Pancreas (tissue), 10 donors: ENCODE data around the gene HPD. TPM values are rescaled to one million over a fixed set of nuclear protein-coding genes. Genes with fewer than 3 reads are reported as not detected.
A peak's percentile ranks its signal among the peaks of the same experiment; 100 is the strongest.
"Not testable (repeated sequence)": the region's sequence is repeated elsewhere in the genome, so short reads cannot be mapped to it uniquely, and the experiment has no call there.

ENCODE experiments used
- ATAC-seq, 4 donors: fragments of 200-7000 bp; cut with Tn5 transposase; one replicate each; pipeline versions ENCODE4 v1.8.0 to v1.9.1; 2020; ENCODE audit warnings: mild to moderate bottlenecking in 4 of 4, moderate library complexity in 4 of 4
- DNase-seq, 6 donors: peaks; one replicate each; pipeline ENCODE4 v3.0.0-alpha.2; 2020
- FAIRE-seq: peaks from 2 replicates; lab custom pipeline; 2012; peaks lifted over from hg19 to GRCh38; lab: Jason Lieb, UNC
- H3K27ac ChIP-seq, 4 donors: fragments of 200-600 bp; sonication (generic); 1 replicate in 3 of 4; 2 replicates in 1 of 4; pipeline versions ENCODE4 v1.5.0 to v1.8.0; 2020
- H3K27me3 ChIP-seq, 4 donors: fragments of 200-600 bp; one replicate each; pipeline ENCODE4 v1.8.0; 2021
- H3K36me3 ChIP-seq, 3 donors: fragments of 200-600 bp; sonication (generic) in 1 of 3; one replicate each; pipeline versions ENCODE4 v1.5.0 to v1.8.0; 2020 to 2021
- H3K4me1 ChIP-seq, 3 donors: fragments of 200-600 bp; one replicate each; pipeline ENCODE4 v1.8.0; 2021
- H3K4me3 ChIP-seq, 4 donors: fragments of 200-600 bp; sonication (generic) in 2 of 4; one replicate each; pipeline versions ENCODE4 v1.5.0 to v1.8.0; 2020 to 2021
- H3K9me3 ChIP-seq, 4 donors: fragments of 200-600 bp; one replicate each; pipeline ENCODE4 v1.8.0; 2021
- CTCF ChIP-seq, 4 donors: fragments of 200-600 bp; sonication (generic) in 3 of 4; IDR thresholded peaks; one replicate each; pipeline versions ENCODE4 v1.5.0 to v1.8.0; 2021; ENCODE audit warnings: antibody characterized with exemption in 4 of 4
- WGBS, 2 donors: extraction: QIAGEN DNeasy Blood & Tissue Kit; methylation state at CpG; one replicate each; pipeline ENCODE4 v1.1.7; 2013; 5-methylcytosine and 5-hydroxymethylcytosine counted together
- intact Hi-C, 3 donors: fragments of 100-400 bp; cut with DNase I; formaldehyde crosslinking; loops; one replicate each; pipeline versions ENCODE4 v1.11.1 to v1.14.2; 2022
- polyA plus RNA-seq, 2 donors: library from polyadenylated mRNA; stranded (reverse); fragments of 200-250 nt; gene quantifications; one replicate each; pipeline ENCODE4 v1.2.3, GENCODE V29; 2013
- total RNA-seq, 6 donors: library from RNA; stranded (reverse); fragmentation: NEBNext Ultra II Directional in 4 of 6; extraction: Animal tissue kit (Norgen Biotek cat#: 25700) in 4 of 6; gene quantifications; one replicate each; pipeline versions ENCODE4 v1.2.1 to v1.2.4, GENCODE V29; 2021 to 2023
- donor health status: healthy with polysubstance abuse.
- donor health status: DM: no; HTN: no; CAD: no; lungs with moderate emphysema.
- donor health status: DM: no; HTN: no; CAD: no.
- donor health status: control.
- donor health status: control.
- donor health status: Bipolar disorder and iron deficiency.
- donor health status: DM: yes; HTN: yes; CAD: no.
- donor health status: DM: no; HTN: no; CAD: no.
- donor health status: DM: no; HTN: no; CAD: no.
- donor health status: DM: yes; HTN: yes; CAD: no.

Gene HPD
- total and polyA plus RNA-seq, 8 donors, result 0.71 to 3.9 (median 2.5) TPM

- TF ChIP-seq CTCF (IDR thresholded peaks at IDR 0.05), result peak; percentile 99 to 100 (median 100)
- Histone ChIP-seq H3K4me1 (peaks cover 34 to 43% (median 41%) of the 10 kb centered on the region in 3 donors), H3K27ac (peak overlapping the region; percentile 54 to 100 (median 88)), H3K9me3 (no peaks in the 10 kb centered on the region), H3K36me3 (no peaks in the 10 kb centered on the region), H3K4me3 (peak overlapping the region; percentile 27 to 68 (median 50)), H3K27me3 (no peaks in the 10 kb centered on the region)
- ATAC-seq (peak; percentile 71 to 81 (median 72)), DNase-seq (peak; percentile 86 to 96 (median 94)), FAIRE-seq (no peak)
- intact Hi-C loops, result loop anchor here in 1 of 3 donors (10.0 kb wide), 1 partner anchor 91 kb away; the partner anchor contains the start of gene PSMD9
- 0 to 1% methylated on average over 51 to 59 of the region's 59 CpGs for WGBS, 2 donors
Observed at GRCh38 chr12:121793838-121794533, 64.7 kb downstream of the HPD start.

- Histone ChIP-seq H3K36me3 (no peaks in the 10 kb centered on the region), H3K4me1 (peaks cover 34 to 38% (median 35%) of the 10 kb centered on the region in 3 donors), H3K9me3 (no peaks in the 10 kb centered on the region), H3K27me3 (no peaks in the 10 kb centered on the region), H3K4me3 (peak within 1 kb of the TSS; percentile 27 to 68 (median 50)), H3K27ac (peak within 1 kb of the TSS; percentile 54 to 100 (median 88))
- no peak for TF ChIP-seq CTCF (IDR thresholded peaks at IDR 0.05)
- intact Hi-C loops, result loop anchor here in 1 of 3 donors (10.0 kb wide), 1 partner anchor 91 kb away; the partner anchor contains the start of gene PSMD9
- DNase-seq (peak in 2 of 6 donors; percentile 81 to 84), FAIRE-seq (no peak), ATAC-seq (peak; percentile 7 to 17 (median 12))
- WGBS, 2 donors, result 2 to 3% methylated on average over 25 to 36 of the region's 36 CpGs
Observed at GRCh38 chr12:121793440-121793837, 65.2 kb downstream of the HPD start, which contains the start of gene RHOF. RHOF (minus strand) TSS chr12:121793688; CDS start chr12:121793633, 55 bp downstream.

GRCh38 chr12:121792607-121793439, 65.8 kb downstream of the HPD start:
- ATAC-seq (no peak), DNase-seq (peak in 5 of 6 donors; percentile 41 to 87 (median 70)), FAIRE-seq (no peak)
- Histone ChIP-seq H3K4me1 (peaks cover 29 to 32% (median 29%) of the 10 kb centered on the region in 3 donors), H3K4me3 (peak overlapping the region; percentile 27 to 68 (median 50)), H3K9me3 (no peaks in the 10 kb centered on the region), H3K36me3 (no peaks in the 10 kb centered on the region), H3K27me3 (no peaks in the 10 kb centered on the region), H3K27ac (peak overlapping the region in 2 of 4 donors; percentile 18 to 44)
- TF ChIP-seq CTCF (IDR thresholded peaks at IDR 0.05), result no peak
- intact Hi-C loops, result loop anchor here in 1 of 3 donors (10.0 kb wide), 1 partner anchor 92 kb away; the partner anchor contains the start of gene PSMD9
- 24 to 36% methylated on average over 44 to 48 of the region's 48 CpGs for WGBS, 2 donors

GRCh38 chr12:121791671-121792551, 66.7 kb downstream of the HPD start:
- Histone ChIP-seq H3K4me1 (peaks cover 22 to 32% (median 23%) of the 10 kb centered on the region in 3 donors), H3K36me3 (no peaks in the 10 kb centered on the region), H3K27me3 (no peaks in the 10 kb centered on the region), H3K27ac (no peak overlapping the region), H3K9me3 (no peaks in the 10 kb centered on the region), H3K4me3 (peak overlapping the region in 1 of 4 donors; percentile 68)
- FAIRE-seq, result no peak
- intact Hi-C loops, result loop anchor here in 1 of 3 donors (10.0 kb wide), 1 partner anchor 93 kb away; the partner anchor contains the start of gene PSMD9
- DNase-seq, result peak in 1 of 6 donors; percentile 58
- WGBS, 2 donors, result 86 to 87% methylated on average over 14 of the region's 14 CpGs
- no peak for TF ChIP-seq CTCF (IDR thresholded peaks at IDR 0.05)
- ATAC-seq, result no peak

- H3K4me3 ChIP-seq, H3K27me3 ChIP-seq, ATAC-seq, FAIRE-seq, H3K36me3 ChIP-seq, H3K9me3 ChIP-seq, DNase-seq: not testable (repeated sequence)
- Histone ChIP-seq H3K4me1 (peaks cover 12 to 21% (median 13%) of the 10 kb centered on the region in 3 donors), H3K27ac (peak overlapping the region in 1 of 4 donors; percentile 55)
- WGBS, 2 donors, result 91 to 93% methylated on average over 8 of the region's 8 CpGs
- intact Hi-C loops, result loop anchor here in 1 of 3 donors (10.0 kb wide), 1 partner anchor 94 kb away; the partner anchor contains the start of gene PSMD9
Observed at GRCh38 chr12:121790785-121791184, 67.9 kb downstream of the HPD start.
